H9 (cell line): ENCODE data around the gene SSH3. TPM values are rescaled to one million over a fixed set of nuclear protein-coding genes. Genes with fewer than 3 reads are reported as not detected.
A peak's percentile ranks its signal among the peaks of the same experiment; 100 is the strongest.

Source experiments
- DNase-seq: peaks from one replicate; pipeline ENCODE4 v3.0.0-alpha.2; 2017
- H2AFZ ChIP-seq: one replicate; pipeline ENCODE4 v1.6.1; 2013; ENCODE audit warnings: mild to moderate bottlenecking, low read length, control low read depth, moderate library complexity
- H2AK5ac ChIP-seq: 2 replicates; pipeline ENCODE4 v1.6.1; 2013; ENCODE audit warnings: low read length, control low read depth, mixed read lengths; ENCODE audit not compliant: insufficient read length
- H2BK120ac ChIP-seq: one replicate; pipeline ENCODE4 v1.6.1; 2013; ENCODE audit warnings: low read depth, mild to moderate bottlenecking, low read length, control low read depth, inconsistent platforms; ENCODE audit not compliant: poor library complexity, severe bottlenecking
- H2BK12ac ChIP-seq: 2 replicates; pipeline ENCODE4 v1.6.1; 2013; ENCODE audit warnings: low read length, control low read depth, mixed read lengths, low read depth; ENCODE audit not compliant: insufficient read length
- H2BK15ac ChIP-seq: 2 replicates; pipeline ENCODE4 v1.6.1; 2013; ENCODE audit warnings: low read depth, low read length, control low read depth
- H2BK20ac ChIP-seq: one replicate; pipeline ENCODE4 v1.6.1; 2013; ENCODE audit warnings: low read depth, mild to moderate bottlenecking, low read length, control low read depth, inconsistent platforms; ENCODE audit not compliant: poor library complexity, severe bottlenecking
- H2BK5ac ChIP-seq: 2 replicates; pipeline ENCODE4 v1.6.1; 2013; ENCODE audit warnings: low read length, control low read depth, mixed read lengths; ENCODE audit not compliant: insufficient read length
- H3K14ac ChIP-seq: 2 replicates; pipeline ENCODE4 v1.6.1; 2013; ENCODE audit warnings: low read length, control low read depth; ENCODE audit not compliant: insufficient read depth
- H3K18ac ChIP-seq: 2 replicates; pipeline ENCODE4 v1.6.1; 2013; ENCODE audit warnings: low read depth, mild to moderate bottlenecking, mixed read lengths, low read length, control low read depth; ENCODE audit not compliant: insufficient read length
- H3K23ac ChIP-seq: 2 replicates; pipeline ENCODE4 v1.6.1; 2013; ENCODE audit warnings: low read length, control low read depth, mixed read lengths, low read depth; ENCODE audit not compliant: insufficient read length
- H3K23me2 ChIP-seq: 2 replicates; pipeline ENCODE4 v1.6.1; 2013; ENCODE audit warnings: low read depth, mild to moderate bottlenecking, mixed read lengths, low read length, control low read depth; ENCODE audit not compliant: insufficient read length, poor library complexity, severe bottlenecking
- H3K27ac ChIP-seq: 2 replicates; pipeline ENCODE4 v1.5.1; 2013; ENCODE audit warnings: low read length, control low read depth, mixed read lengths, low read depth; ENCODE audit not compliant: insufficient read length
- H3K27me3 ChIP-seq: 2 replicates; pipeline ENCODE4 v1.6.1; 2013; ENCODE audit warnings: low read length, control low read depth, inconsistent platforms; ENCODE audit not compliant: insufficient read depth
- H3K4ac ChIP-seq: 2 replicates; pipeline ENCODE4 v1.6.1; 2013; ENCODE audit warnings: low read depth, mild to moderate bottlenecking, control low read depth, inconsistent platforms, low read length, moderate library complexity
- H3K4me1 ChIP-seq: 2 replicates; pipeline ENCODE4 v1.6.1; 2013; ENCODE audit warnings: low read length, control low read depth, inconsistent platforms; ENCODE audit not compliant: insufficient read depth
- H3K4me2 ChIP-seq: 2 replicates; pipeline ENCODE4 v1.6.1; 2013; ENCODE audit warnings: low read length, control low read depth, mixed read lengths; ENCODE audit not compliant: insufficient read length, insufficient read depth
- H3K56ac ChIP-seq: 2 replicates; pipeline ENCODE4 v1.6.1; 2013; ENCODE audit warnings: low read depth, mild to moderate bottlenecking, mixed read lengths, low read length, control low read depth; ENCODE audit not compliant: insufficient read length
- H3K79me1 ChIP-seq: 2 replicates; pipeline ENCODE4 v1.6.1; 2013; ENCODE audit warnings: low read depth, mild to moderate bottlenecking, moderate library complexity, low read length, control low read depth, inconsistent platforms; ENCODE audit not compliant: insufficient read depth, poor library complexity, severe bottlenecking
- H3K79me2 ChIP-seq: 2 replicates; pipeline ENCODE4 v1.6.1; 2013; ENCODE audit warnings: low read length, control low read depth, inconsistent platforms; ENCODE audit not compliant: insufficient read depth
- H3K9ac ChIP-seq: 2 replicates; pipeline ENCODE4 v1.6.1; 2013; ENCODE audit warnings: low read length, control low read depth, mixed read lengths; ENCODE audit not compliant: insufficient read length; ENCODE audit errors: extremely low read depth
- H3K9me3 ChIP-seq: one replicate; pipeline ENCODE4 v1.6.1; 2013; ENCODE audit warnings: low read depth, low read length, inconsistent platforms; ENCODE audit not compliant: control insufficient read depth
- H3T11ph ChIP-seq: one replicate; pipeline ENCODE4 v1.6.1; 2013; ENCODE audit warnings: mild to moderate bottlenecking, low read length, control low read depth, inconsistent platforms
- H4K20me1 ChIP-seq: one replicate; pipeline ENCODE4 v1.6.1; 2013; ENCODE audit not compliant: control insufficient read depth, insufficient read length, insufficient read depth
- H4K5ac ChIP-seq: 2 replicates; pipeline ENCODE4 v1.6.1; 2013; ENCODE audit warnings: low read depth, mild to moderate bottlenecking, mixed read lengths, low read length, control low read depth; ENCODE audit not compliant: insufficient read length
- H4K8ac ChIP-seq: replicated peaks from 2 replicates; pipeline ENCODE4 v1.6.1; 2013; ENCODE audit warnings: low read length, control low read depth, mixed read lengths, low read depth; ENCODE audit not compliant: insufficient read length
- H4K91ac ChIP-seq: 2 replicates; pipeline ENCODE4 v1.6.1; 2013; ENCODE audit warnings: low read depth, mild to moderate bottlenecking, moderate library complexity, mixed read lengths, low read length, control low read depth; ENCODE audit not compliant: insufficient read length
- H3K27ac Mint-ChIP-seq, 3 experiments: 2 replicates in 2 of 3; 3 replicates in 1 of 3; pipeline ENCODE4 v1.8.0; 2020 to 2021; ENCODE audit warnings: mixed read lengths in 3 of 3, mild to moderate bottlenecking in 1 of 3, moderate library complexity in 1 of 3
- H3K27me3 Mint-ChIP-seq: 2 replicates; pipeline ENCODE4 v1.8.0; 2021; ENCODE audit warnings: low read depth, mild to moderate bottlenecking, moderate library complexity, mixed read lengths
- H3K36me3 Mint-ChIP-seq, 3 experiments: 2 replicates in 2 of 3; 3 replicates in 1 of 3; pipeline ENCODE4 v1.8.0; 2020 to 2021; ENCODE audit warnings: low read depth in 3 of 3, mixed read lengths in 3 of 3; ENCODE audit not compliant: insufficient read depth in 1 of 3
- H3K4me1 Mint-ChIP-seq, 2 experiments: 2 replicates each; pipeline ENCODE4 v1.8.0; 2020; ENCODE audit warnings: mixed read lengths in 2 of 2
- H3K4me3 Mint-ChIP-seq, 2 experiments: 2 replicates in 1 of 2; 3 replicates in 1 of 2; pipeline ENCODE4 v1.8.0; 2020 to 2021; ENCODE audit warnings: mild to moderate bottlenecking in 2 of 2, mixed read lengths in 2 of 2, moderate library complexity in 1 of 2
- H3K9me3 Mint-ChIP-seq, 2 experiments: 2 replicates in 1 of 2; 3 replicates in 1 of 2; pipeline ENCODE4 v1.8.0; 2020; ENCODE audit warnings: mild to moderate bottlenecking in 2 of 2, mixed read lengths in 2 of 2, moderate library complexity in 1 of 2
- CTCF ChIP-seq: fragments of 200-600 bp; sonication (generic); conservative IDR thresholded peaks from 3 replicates; pipeline ENCODE4 v1.8.0; 2021; ENCODE audit warnings: antibody characterized with exemption, mild to moderate bottlenecking
- WGBS: extraction: QIAGEN DNeasy Blood & Tissue Kit; methylation state at CpG from one replicate; pipeline ENCODE4 v1.1.7; 2013; ENCODE audit warnings: missing lambda C conversion rate, low lambda C conversion rate, mixed read lengths; ENCODE audit not compliant: insufficient read length; ENCODE audit errors: extremely low coverage; 5-methylcytosine and 5-hydroxymethylcytosine counted together
- total RNA-seq: library from RNA; stranded (reverse); gene quantifications from 2 replicates; pipeline ENCODE4 v1.2.1, GENCODE V29; 2021

Gene SSH3
- total RNA-seq, 1 experiment from 2014 or later = 42.2 TPM

- H3K23ac ChIP-seq = no peak overlapping the region
- H3K27ac Mint-ChIP-seq = peak overlapping the region; percentile 77 to 98 (median 94); a peak in 4 of 7 replicates
- H3K27me3 Mint-ChIP-seq = peaks cover 2% of the 10 kb centered on the region; the same call in 1 of the 2 replicates
Observed at GRCh38 chr11:67288198-67288451, 15.2 kb upstream of the SSH3 start.

More at GRCh38 chr11:67288198-67288451, 15.2 kb upstream of the SSH3 start:
- Histone ChIP-seq H3K79me1 (no peaks in the 10 kb centered on the region), H3K18ac (peak overlapping the region; percentile 66), H4K91ac (no peak overlapping the region), H2BK12ac (no peak overlapping the region), H3K23me2 (peaks cover 6% of the 10 kb centered on the region), H4K5ac (no peak overlapping the region), H3K9me3 (no peaks in the 10 kb centered on the region), H3K4me1 (peaks cover 4% of the 10 kb centered on the region; the same call in 1 of the 2 replicates), H3K14ac (peak overlapping the region; percentile 81), H3K27me3 (no peaks in the 10 kb centered on the region), H3K27ac (peak overlapping the region; percentile 64), H4K20me1 (no peaks in the 10 kb centered on the region), H4K8ac (no peak overlapping the region), H3K9ac (peak overlapping the region; percentile 73), H2BK15ac (no peak overlapping the region), H3T11ph (no peak overlapping the region), H2BK5ac (no peak overlapping the region), H3K56ac (no peak overlapping the region), H2AK5ac (no peak overlapping the region), H3K4me2 (peak overlapping the region; percentile 84), H2BK20ac (no peak overlapping the region), H2BK120ac (no peak overlapping the region), H3K4ac (no peak overlapping the region), H2AFZ (no peak overlapping the region), H3K79me2 (no peaks in the 10 kb centered on the region)
- no peak for DNase-seq
- WGBS = no CpG with 5 or more reads among the region's 4 CpGs
- H3K4me3 Mint-ChIP-seq = peak overlapping the region; percentile 69 to 70
- H3K9me3 Mint-ChIP-seq = no peaks in the 10 kb centered on the region; a peak in 1 of 5 replicates
- no peak for TF ChIP-seq CTCF
- H3K4me1 Mint-ChIP-seq = peaks cover 16 to 17% of the 10 kb centered on the region in 2 experiments
- H3K36me3 Mint-ChIP-seq = peaks cover 10 to 48% (median 23%) of the 10 kb centered on the region in 3 experiments; a peak in 6 of 7 replicates
